HG02759 (cell line): ENCODE measurements around the gene LAMA1.

Experiments
- ATAC-seq: cut with Tn5 transposase; IDR thresholded peaks from one replicate; pipeline ENCODE4 v1.9.1; 2021; ENCODE audit warnings: mild to moderate bottlenecking, moderate library complexity; ENCODE audit not compliant: unreplicated experiment

The LAMA1 gene

DNA sequence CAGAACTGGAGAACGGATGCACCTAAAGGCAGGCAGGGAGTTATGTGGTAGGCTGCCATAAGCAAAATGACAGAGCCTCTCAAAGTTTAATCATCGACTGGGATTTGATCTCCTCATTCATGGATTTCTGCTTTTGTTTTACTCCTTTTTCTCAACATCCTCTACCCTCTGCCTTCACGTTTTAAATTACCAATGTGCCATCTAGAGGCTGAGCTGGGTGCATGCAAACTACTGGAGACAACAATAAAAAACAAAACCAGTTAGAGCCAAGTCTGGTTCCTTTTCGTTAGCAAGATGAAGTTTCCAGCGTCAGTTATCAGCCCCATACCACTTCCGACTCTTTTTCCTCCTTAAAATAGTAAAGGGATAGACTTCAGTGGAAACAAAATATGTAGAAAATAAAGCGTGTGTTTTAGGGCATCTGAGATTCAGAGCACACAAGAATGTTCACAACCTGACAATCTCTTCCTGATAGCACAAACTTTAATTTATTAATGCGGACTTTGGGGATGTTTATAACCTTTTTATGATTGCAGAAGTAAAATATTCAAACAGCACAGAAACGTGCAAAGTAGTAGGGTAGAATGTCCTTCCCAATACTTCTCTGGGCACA lies 117.0 kb downstream of the LAMA1 start:
- ATAC-seq: no peak

DNA sequence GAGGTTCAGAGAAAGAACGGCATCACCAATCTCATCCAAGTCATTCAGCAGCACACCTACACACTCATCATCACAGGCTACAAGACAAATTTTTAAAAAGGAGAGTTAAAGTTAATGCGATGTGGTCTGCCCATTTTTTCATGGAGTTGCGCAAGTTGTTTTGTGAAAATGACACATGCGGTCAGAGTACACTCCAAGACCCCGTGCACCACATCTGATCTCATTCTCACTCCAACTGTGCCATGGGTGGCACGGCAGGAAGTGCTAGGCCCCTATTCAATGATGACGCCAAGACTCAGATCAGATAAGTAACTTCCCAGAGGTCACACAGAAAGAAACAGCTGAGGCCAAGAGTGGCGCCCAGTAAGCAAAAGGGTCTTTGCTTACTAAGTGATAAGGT lies 119.8 kb downstream of the LAMA1 start:
- no peak for ATAC-seq

DNA sequence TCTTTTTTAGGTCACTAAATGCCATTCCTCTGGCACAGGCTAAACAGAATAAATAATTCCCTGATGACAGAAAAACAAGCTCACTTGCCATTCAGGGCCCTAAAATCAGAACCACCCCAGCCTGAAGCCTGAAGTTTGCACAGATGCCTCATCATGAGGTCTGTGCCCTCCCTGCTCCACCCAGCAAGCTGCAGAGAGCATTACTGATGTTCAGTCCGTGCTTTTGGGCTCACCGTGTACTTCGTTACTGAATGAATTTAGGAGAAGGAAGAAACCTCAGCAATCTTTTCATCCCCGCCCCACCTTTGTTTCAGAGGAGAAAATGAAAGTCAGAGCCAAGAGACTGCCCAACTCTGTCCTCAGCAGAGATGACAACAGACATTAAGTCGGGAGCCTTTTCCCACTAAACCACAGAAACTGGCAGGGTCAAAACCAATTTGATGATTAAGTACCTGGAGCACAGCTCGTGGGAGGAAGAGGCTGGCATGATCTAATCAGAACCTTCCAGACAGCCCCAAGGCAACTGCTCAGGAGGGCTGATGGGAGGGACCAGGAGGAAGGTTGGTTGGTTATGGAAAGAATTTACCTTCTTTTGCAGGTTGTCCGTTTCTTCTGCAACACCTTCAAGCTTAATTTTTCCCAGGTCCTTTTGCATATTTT lies 122.7 kb downstream of the LAMA1 start:
- no peak for ATAC-seq

DNA sequence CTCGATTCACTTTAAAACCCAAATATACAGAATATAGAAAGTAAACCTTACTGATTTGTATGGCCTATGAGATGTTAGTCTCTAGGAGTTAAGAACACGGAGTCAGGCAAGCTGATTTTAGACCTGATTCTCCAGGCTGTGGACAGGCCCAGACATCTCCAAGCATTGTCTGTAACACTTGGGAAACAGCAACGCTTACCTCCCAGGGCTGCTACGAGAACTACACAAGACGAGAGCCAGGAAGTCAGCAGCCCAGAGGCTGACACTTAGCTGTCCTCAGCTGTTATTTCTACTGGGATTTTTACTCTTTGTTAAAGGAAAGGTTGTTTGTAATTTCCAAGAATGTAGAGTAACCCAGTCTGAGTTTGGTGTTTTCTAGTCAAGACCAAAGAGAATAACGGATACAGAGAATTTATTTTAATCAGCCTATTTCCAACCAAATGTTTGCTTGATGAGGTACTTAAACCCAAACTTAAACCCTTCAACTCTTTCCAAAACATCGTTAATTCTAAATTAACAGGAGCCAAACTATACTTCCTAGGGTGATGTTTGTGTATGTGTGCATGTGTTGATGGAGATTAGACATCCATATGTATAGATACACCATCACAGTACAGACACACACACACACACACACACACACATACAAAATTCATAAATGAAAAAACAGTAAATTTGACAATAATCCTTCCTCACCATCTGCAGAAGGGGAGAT lies 123.4 kb downstream of the LAMA1 start:
- no peak for ATAC-seq

DNA sequence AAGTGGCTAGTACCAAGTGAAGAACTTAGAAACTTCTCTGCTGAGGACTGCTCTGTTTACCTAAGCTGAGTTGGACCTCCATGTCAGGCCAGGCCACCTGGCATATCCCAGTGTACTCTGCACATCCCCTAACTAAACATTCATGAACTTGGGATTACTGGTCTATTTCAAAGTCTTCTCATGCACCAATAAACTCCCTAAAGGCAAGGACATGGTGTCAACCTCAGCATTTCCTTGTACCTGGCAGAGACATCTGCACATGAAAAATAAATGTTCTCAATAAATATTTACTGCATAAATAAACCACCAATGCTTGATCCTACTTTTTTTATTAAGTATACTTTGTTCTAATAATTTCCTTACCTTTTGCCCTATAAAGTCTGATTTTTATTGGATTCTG lies 124.8 kb downstream of the LAMA1 start:
- no peak for ATAC-seq

DNA sequence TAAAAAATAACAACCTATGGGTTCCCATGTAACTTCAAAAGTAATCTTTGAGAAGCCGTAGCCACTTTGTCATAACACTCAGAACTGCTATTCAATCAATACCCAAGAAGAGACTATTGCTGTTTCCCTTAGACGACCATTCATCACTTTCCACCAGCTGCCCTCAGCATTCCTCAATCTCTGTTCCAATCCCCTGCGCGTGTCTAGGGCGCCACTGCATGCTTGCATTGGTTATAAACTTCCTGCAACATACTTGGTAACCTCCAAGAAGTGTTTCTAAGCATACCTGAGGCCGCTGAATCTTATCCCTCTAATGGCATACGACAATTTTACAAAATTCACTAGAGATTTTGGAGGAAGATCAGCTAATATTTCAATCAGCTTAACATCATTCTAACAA lies 134.2 kb downstream of the LAMA1 start:
- ATAC-seq: no peak

DNA sequence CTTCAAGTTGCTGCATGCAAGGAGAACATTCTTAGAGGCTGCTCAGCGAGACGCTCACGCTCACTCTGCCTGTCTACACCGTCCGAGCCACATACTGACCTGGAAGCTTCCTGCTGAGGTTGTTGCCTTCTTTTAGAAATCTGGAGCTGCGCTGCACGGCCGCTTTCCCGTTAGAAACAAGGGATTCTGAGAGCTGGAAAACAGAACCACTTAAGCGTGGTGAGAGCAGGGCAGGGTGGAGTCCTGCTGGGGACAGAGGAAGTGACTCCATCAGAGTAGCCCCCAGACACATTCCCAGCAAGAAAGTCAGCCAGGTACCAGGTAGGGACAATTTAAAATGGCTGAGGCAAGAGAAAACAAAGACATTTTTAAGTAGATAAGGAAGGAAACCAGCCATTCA lies 135.2 kb downstream of the LAMA1 start:
- no peak for ATAC-seq

DNA sequence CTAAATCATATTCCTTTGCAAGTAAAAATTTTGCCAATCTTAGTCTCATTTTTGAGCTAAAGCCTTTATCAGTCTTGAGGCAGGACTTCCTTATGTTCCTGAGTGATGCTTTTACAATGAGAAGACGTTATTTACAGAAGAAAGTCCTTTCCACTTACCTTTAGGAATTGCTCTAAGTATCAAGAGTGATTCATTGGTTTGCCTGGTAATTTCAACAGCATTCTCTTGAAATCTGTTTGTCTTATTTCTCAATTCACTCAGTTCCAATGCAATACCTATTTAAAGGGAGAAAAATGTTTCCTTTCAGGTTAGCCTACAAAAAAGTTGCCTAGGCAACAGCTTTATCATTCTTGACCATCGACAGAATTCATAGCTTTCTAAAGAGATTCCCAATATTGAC lies 137.2 kb downstream of the LAMA1 start:
- no peak for ATAC-seq

DNA sequence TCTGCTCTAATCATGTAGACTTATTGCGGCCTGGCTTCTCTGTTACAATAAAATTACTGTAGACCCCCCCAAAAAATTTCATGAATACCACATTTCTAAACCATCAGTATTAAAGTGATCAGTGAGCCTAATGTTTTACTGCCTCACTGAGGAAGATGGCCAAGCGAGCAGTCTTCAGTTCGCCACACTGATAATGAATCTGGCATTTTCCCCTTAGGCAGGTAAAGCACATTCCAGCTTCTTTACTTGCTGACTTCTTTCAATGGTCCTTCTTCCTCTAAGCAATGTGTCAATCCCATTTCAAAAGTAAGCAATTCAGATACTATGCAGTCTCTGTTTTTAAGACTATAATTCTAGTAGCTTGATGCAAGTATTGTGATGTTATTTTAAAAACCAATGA lies 137.6 kb downstream of the LAMA1 start:
- no peak for ATAC-seq

DNA sequence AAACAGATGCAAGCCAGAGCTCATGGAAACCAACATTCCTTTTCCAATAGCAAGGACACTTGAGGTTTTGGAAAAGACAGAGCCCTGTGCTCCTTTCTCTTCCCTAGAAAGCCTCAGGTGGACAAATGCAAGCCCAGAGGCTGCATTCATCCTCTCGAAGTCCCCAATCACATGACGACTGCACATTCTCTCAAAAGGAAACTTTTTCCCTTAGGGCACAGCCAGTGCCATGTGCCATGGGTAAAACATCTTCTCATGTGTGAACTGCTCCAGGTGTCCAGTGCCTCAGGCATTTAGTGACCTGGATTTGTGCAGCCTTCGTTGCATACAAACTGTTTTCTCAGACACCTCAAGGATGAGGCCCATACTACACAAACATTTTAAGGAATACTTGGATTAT lies 140.7 kb downstream of the LAMA1 start:
- ATAC-seq: no peak

DNA sequence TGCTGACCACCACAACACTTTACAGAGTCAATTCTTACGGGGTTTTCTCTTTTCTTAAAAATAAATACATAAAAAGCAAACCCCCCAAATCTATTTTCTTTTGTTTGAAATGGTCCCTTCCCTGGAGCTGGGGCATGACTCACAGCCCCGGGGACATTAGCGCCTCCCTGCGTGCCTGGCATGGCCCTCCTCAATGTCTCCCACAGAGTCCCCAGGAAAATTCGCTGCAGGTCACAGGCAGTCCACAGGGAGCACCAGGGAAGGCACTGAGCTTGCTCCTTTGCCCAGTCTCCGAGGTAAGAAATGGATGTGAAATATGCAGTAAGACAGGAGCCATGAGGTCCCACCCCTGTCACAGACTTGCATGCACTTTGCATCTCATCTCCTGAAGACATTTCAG lies 142.5 kb downstream of the LAMA1 start:
- no peak for ATAC-seq

DNA sequence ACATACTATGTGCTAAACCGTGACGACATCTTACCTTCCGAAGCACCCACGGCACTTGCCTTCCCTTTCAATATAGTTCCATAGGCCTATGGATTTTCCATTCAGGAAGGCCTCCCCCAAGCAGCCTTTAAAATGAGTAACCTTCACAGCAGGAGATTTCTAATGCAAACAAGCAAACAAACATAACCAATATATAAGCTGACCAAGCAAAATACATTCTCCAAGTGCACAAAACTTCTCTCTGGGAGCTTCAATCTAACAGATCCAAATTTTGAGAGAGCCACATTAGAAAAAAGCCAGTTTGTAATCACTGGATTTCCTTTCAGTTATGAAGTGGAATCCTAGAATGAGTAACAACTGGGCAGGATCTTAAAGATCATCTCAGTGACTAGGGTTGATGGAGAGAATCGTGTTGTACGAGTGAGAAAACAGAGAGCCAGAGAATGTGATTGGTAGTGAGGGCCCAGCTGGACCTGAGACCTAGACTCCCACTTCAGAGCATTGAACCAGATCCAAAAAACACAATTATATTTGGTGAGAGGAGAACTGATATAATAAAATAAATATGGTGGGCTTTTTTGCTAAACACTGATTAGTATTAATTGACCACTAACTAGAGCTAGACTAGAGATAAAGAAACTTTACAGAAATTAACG lies 145.6 kb downstream of the LAMA1 start:
- no peak for ATAC-seq

DNA sequence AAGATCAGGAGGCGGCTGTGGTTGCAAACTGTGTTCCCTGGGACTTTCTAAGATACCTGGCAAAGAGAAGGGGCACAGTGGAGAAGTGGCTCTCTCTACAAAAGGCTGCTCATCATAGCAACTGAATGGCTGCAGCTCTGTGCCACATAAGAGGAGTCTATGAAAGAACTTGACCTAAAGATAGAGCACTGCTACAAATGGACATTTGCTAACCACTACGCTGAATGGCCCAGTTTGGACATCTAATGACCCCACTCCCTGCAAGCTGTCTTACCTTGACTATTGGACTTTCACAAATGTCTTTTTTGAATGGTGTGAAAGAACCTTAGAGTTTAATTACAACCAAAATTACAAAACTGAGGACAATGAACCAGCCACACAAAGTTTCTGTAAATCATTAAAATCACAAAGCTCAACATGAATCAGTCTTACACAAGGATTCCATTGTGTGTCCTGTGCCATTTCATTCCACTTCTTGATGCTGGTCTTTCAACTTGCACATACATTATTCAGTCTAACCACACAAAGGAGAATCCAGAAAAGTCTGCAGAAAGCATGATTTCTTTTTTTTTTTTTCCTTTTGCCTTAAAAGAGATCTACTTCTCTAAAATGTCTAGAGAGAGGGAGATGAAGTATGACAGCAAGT lies 154.0 kb downstream of the LAMA1 start:
- no peak for ATAC-seq

DNA sequence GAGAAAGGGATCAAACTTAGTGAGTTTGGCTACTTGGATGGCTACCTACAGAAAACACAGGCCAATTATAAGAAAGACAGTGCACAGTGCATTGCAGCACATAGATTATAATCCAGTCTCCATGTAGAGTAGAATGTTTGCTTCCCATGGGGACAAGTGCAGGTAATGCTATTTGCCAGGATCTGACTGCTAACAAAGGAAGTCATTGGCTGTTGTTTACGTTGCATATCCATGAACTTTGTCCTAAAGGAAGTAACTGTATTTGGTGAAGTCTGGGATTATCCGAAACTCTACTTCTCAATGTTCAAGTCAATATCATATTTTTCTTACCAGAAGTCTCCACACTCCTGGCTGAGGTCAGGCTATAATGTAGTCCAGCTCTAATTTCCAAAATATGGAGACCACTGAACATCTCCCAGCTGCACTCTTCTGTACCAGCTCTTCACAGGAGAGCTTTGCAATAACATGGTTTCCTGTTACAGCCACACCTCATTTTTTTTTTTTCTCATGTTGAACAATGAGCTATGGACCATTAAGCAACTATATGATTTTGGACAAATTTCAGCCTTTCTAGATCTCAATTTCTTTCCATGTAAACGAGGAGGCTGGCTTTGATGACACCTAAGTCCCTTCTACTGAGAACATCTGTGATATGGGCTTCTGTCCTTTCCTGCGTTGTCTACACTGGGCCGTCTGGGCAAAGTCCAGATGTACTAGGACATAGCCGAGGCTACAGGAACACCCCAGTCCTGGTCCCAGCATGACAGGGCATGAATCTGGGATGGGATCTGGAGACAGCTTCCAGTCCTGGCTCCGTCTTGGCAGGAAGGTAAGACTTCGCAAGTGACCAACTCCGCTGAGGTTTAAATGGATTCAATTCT lies 154.8 kb downstream of the LAMA1 start:
- no peak for ATAC-seq

DNA sequence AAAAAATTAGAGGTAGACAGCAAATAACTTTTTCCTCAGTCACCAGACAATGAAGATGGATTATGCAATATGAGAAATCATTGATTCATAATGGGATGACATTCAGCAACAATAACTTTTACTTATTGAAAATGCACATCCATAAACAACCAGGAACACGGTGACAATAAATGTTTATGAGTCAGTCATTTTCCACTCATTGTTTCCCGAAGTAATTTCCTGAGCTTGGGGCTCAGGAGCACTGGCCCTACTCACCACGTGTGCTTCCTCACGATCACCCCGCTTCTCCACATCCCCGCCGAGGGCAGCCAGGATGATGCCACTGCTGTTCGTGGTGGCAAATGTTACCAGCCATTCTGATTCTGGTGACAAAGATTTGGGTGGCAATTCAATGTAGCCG lies 156.3 kb downstream of the LAMA1 start:
- no peak for ATAC-seq

DNA sequence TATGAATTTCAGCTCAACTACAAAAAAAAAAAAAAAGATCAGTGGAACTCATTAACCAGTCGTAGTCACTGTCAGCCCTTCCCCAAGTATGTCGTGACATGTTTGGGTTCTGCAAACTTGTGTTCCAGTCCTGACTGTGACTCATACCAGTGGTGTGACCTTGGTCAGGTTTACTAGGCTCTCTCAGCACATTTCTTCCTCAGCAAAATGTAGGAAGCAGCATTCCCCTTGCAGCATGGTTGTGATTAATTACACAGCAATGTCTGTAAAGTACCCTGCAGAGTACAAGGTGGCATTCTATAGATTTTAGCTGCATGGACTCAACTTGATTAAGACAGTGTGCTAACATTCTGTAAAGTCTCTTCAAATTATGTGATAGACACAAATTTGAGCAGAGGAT lies 156.9 kb downstream of the LAMA1 start:
- ATAC-seq: no peak

DNA sequence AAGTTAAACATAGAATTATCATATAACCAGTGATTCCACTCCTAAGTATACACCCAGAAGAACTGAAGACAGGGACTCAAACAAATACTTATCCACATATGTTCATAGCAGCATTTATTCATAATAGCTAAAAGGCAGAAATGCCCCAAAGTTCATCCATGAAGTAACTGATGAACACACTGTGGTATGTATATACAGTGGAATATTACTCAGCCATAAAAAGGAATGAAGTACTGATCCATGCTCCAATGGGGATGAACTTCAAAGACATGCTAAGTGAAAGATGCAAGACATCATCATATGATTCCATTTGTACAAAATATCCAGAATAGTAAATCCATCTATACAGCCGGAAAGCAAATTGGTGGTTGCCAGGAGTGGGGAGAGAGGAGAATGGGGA lies 157.5 kb downstream of the LAMA1 start:
- ATAC-seq: no peak

DNA sequence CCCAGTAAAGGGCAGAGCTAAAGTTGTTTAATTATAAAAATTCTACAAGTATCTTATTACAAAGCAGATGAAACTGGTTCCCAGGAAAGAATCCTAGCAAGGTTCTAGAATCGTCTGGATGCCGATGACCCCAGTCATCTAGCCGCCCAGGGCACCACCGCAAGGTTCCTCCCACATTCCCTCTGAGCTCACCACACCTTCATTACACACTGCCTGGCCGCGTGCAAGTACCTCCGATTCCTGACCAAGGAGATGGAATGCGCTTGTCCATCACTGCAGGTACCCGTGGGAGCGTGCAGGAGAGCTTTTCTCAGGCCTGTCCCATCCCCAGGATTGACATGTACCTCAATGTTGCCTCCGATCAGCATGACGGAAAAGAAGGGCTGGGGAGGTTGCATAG lies 158.5 kb downstream of the LAMA1 start:
- no peak for ATAC-seq

DNA sequence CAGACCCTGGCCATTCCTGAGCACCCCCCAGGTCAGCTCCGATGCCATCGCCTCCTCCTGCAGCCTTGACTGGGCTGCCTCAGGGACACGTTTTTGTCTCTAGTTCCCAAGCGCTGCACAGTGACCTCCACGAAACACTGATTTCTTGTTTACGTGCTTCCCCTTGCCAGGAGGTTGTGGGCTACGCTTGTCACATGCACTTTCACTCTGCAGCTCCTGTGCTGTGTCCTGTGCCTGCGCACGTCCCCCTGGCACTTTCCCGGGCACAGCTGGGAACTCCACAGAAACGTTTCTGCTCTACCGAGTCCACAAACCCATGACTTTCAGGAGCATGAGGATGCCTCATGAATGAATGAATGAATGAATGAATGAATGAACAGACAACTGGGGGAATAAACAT lies 160.6 kb downstream of the LAMA1 start:
- ATAC-seq: no peak

DNA sequence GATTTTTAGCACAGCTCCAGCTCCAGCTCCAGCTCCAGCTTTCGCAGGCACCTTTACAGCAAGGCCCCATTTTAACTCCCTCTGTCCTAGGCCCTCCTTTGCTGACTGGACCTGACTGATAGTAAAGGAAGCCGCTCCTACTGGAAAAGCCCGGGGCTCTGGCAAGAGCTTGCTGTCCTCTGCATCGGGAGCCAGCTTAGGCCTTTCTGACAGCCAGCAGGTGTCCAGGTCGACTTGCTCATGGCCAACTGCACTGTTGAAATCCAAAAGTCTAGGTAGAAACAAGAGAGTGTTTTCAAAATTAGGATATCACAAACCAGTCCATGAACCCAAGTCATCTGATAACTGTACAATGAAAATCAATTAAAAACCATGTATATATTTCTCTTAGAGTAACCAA lies 161.1 kb downstream of the LAMA1 start:
- no peak for ATAC-seq

DNA sequence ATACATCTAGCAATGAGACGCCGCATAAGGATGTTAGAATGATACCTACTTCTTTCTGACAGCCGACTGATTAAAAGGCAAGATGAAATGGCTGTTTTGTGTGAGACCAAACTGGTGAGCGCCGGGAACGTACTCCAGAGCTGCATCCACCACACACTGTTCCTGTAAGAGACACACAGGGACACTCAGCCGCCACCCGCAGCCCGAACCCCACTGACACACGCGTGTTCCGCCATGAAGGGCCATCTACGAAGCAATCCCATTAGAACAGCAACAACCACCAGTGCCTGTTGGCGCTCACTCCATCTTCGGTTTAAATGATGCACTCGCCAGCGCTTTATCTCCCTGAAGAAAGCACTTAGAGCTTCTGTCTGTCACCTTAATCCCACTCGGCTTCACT lies 162.3 kb downstream of the LAMA1 start:
- no peak for ATAC-seq
